GM19467 (cell line): Measurements from ENCODE around the gene ADK.
"Not testable (repeated sequence)": the region's sequence is repeated elsewhere in the genome, so short reads cannot be mapped to it uniquely, and the experiment has no call there.

Experiments used
- ATAC-seq: cut with Tn5 transposase; IDR thresholded peaks from one replicate; pipeline ENCODE4 v1.9.1; 2021; ENCODE audit warnings: mild to moderate bottlenecking, moderate library complexity; ENCODE audit not compliant: unreplicated experiment

ADK gene

GRCh38 chr10:74178042-74178791 lies 27.2 kb downstream of the ADK start:
- ATAC-seq, result no peak

GRCh38 chr10:74179111-74179710 lies 28.2 kb downstream of the ADK start:
- no peak for ATAC-seq

GRCh38 chr10:74186678-74187077 lies 35.7 kb downstream of the ADK start:
- no peak for ATAC-seq

GRCh38 chr10:74187237-74187636 lies 36.2 kb downstream of the ADK start:
- no peak for ATAC-seq

GRCh38 chr10:74188617-74189016 lies 37.6 kb downstream of the ADK start:
- not testable (repeated sequence) for ATAC-seq

GRCh38 chr10:74189999-74190421 lies 39.0 kb downstream of the ADK start:
- ATAC-seq, result peak; percentile 76

- no peak for ATAC-seq
Measured at GRCh38 chr10:74190494-74190893, 39.5 kb downstream of the ADK start.

GRCh38 chr10:74194545-74194944 lies 43.5 kb downstream of the ADK start:
- no peak for ATAC-seq

- ATAC-seq, result no peak
Measured at GRCh38 chr10:74194999-74195398, 44.0 kb downstream of the ADK start.

GRCh38 chr10:74199315-74199714 lies 48.3 kb downstream of the ADK start:
- ATAC-seq, result no peak

GRCh38 chr10:74202356-74202755 lies 51.3 kb downstream of the ADK start:
- ATAC-seq, result no peak

GRCh38 chr10:74206746-74207145 lies 55.7 kb downstream of the ADK start:
- ATAC-seq, result no peak

GRCh38 chr10:74207691-74208480 lies 56.9 kb downstream of the ADK start:
- no peak for ATAC-seq

GRCh38 chr10:74208997-74209396 lies 58.0 kb downstream of the ADK start:
- ATAC-seq, result no peak

- ATAC-seq, result no peak
Measured at GRCh38 chr10:74213019-74213418, 62.0 kb downstream of the ADK start.

- no peak for ATAC-seq
Measured at GRCh38 chr10:74213571-74214162, 62.6 kb downstream of the ADK start.

GRCh38 chr10:74217110-74217509 lies 66.1 kb downstream of the ADK start:
- ATAC-seq, result not testable (repeated sequence)

- ATAC-seq, result not testable (repeated sequence)
Measured at GRCh38 chr10:74222467-74222866, 71.4 kb downstream of the ADK start.

GRCh38 chr10:74223755-74224529 lies 72.9 kb downstream of the ADK start:
- ATAC-seq, result no peak

- no peak for ATAC-seq
Measured at GRCh38 chr10:74227697-74228424, 76.8 kb downstream of the ADK start.
